Measurements from ENCODE around the gene HTATSF1.
A peak's percentile ranks its signal among the peaks of the same experiment; 100 is the strongest.

Gene HTATSF1

GRCh38 chrX:136496764-136497555 is 432 bp upstream of the HTATSF1 start:
- DNase-seq, result peak; percentile 87 to 93 (median 87)

- no peak for DNase-seq
Measured at GRCh38 chrX:136519069-136519468, 21.7 kb downstream of the HTATSF1 start.

GRCh38 chrX:136523770-136524169 is 26.4 kb downstream of the HTATSF1 start:
- DNase-seq, result no peak

GRCh38 chrX:136525738-136526606 is 28.6 kb downstream of the HTATSF1 start:
- DNase-seq, result peak in 1 of 3 donors; percentile 1

GRCh38 chrX:136528645-136529315 is 31.4 kb downstream of the HTATSF1 start:
- no peak for DNase-seq

- no peak for DNase-seq
Measured at GRCh38 chrX:136529795-136530194, 32.4 kb downstream of the HTATSF1 start.

- DNase-seq, result no peak
Measured at GRCh38 chrX:136531951-136532350, 34.6 kb downstream of the HTATSF1 start, which contains the start of gene VGLL1. VGLL1 (plus strand) TSS chrX:136532215; CDS start chrX:136536021, 3,806 bp downstream.

- DNase-seq, result no peak
Measured at GRCh38 chrX:136534131-136534530, 36.7 kb downstream of the HTATSF1 start.

GRCh38 chrX:136538811-136539210 is 41.4 kb downstream of the HTATSF1 start:
- no peak for DNase-seq

- no peak for DNase-seq
Measured at GRCh38 chrX:136540226-136540625, 42.8 kb downstream of the HTATSF1 start.

GRCh38 chrX:136541294-136541693 is 43.9 kb downstream of the HTATSF1 start:
- DNase-seq, result no peak

- no peak for DNase-seq
Measured at GRCh38 chrX:136542281-136542680, 44.9 kb downstream of the HTATSF1 start.

- DNase-seq, result no peak
Measured at GRCh38 chrX:136546371-136546781, 49.0 kb downstream of the HTATSF1 start.

GRCh38 chrX:136549226-136549625 is 51.8 kb downstream of the HTATSF1 start:
- no peak for DNase-seq

GRCh38 chrX:136551410-136551809 is 54.0 kb downstream of the HTATSF1 start:
- DNase-seq, result no peak

- DNase-seq, result no peak
Measured at GRCh38 chrX:136555694-136556093, 58.3 kb downstream of the HTATSF1 start.

All from suppressor macrophage treated with lipopolysaccharide for 1 hour (primary cell).